ENCODE results near the gene KAZN. TPM values are rescaled to one million over a fixed set of nuclear protein-coding genes. Genes with fewer than 3 reads are reported as not detected.

The KAZN gene
- total RNA-seq, 1 donor from 2014 or later: 33.5 TPM

GRCh38 chr1:15104768-15105167 lies 506.3 kb downstream of the KAZN start:
- no peak for ATAC-seq
- DNase-seq: no peak
- TF ChIP-seq CTCF (IDR thresholded peaks at IDR 0.05): no peak
- Histone ChIP-seq H3K27me3 (peaks cover 3% of the 10 kb centered on the region), H3K27ac (no peak overlapping the region), H3K9me3 (peaks cover 6% of the 10 kb centered on the region), H3K36me3 (no peaks in the 10 kb centered on the region), H3K4me1 (no peaks in the 10 kb centered on the region), H3K4me3 (no peak overlapping the region)
- intact Hi-C loops (cut with DNase I): no loop called here

- intact Hi-C loops (cut with DNase I): no loop called here
- no peak for DNase-seq
- ATAC-seq: peak; percentile 49
- H3K4me1 ChIP-seq: no peaks in the 10 kb centered on the region
- peaks cover 6% of the 10 kb centered on the region for H3K9me3 ChIP-seq
- no peaks in the 10 kb centered on the region for H3K27me3 ChIP-seq
- H3K36me3 ChIP-seq: no peaks in the 10 kb centered on the region
- H3K4me3 ChIP-seq: no peak overlapping the region
- no peak for TF ChIP-seq CTCF (IDR thresholded peaks at IDR 0.05)
- H3K27ac ChIP-seq: no peak overlapping the region
These were observed 508.1 kb downstream of the KAZN start for GRCh38 chr1:15106608-15107007.

GRCh38 chr1:15107058-15107687 lies 508.7 kb downstream of the KAZN start:
- intact Hi-C loops (cut with DNase I): no loop called here
- no peak overlapping the region for H3K27ac ChIP-seq
- H3K36me3 ChIP-seq: no peaks in the 10 kb centered on the region
- ATAC-seq (no peak), DNase-seq (no peak)
- H3K9me3 ChIP-seq: peaks cover 6% of the 10 kb centered on the region
- TF ChIP-seq CTCF (IDR thresholded peaks at IDR 0.05): no peak
- no peaks in the 10 kb centered on the region for H3K4me1 ChIP-seq
- H3K4me3 ChIP-seq: no peak overlapping the region
- no peaks in the 10 kb centered on the region for H3K27me3 ChIP-seq

- no peaks in the 10 kb centered on the region for H3K36me3 ChIP-seq
- intact Hi-C loops (cut with DNase I): no loop called here
- DNase-seq: no peak
- no peaks in the 10 kb centered on the region for H3K4me1 ChIP-seq
- no peak for TF ChIP-seq CTCF (IDR thresholded peaks at IDR 0.05)
- no peaks in the 10 kb centered on the region for H3K27me3 ChIP-seq
- peaks cover 6% of the 10 kb centered on the region for H3K9me3 ChIP-seq
- no peak for ATAC-seq
- H3K27ac ChIP-seq: no peak overlapping the region
- no peak overlapping the region for H3K4me3 ChIP-seq
These were observed 509.4 kb downstream of the KAZN start for GRCh38 chr1:15107911-15108310.

- H3K27me3 ChIP-seq: no peaks in the 10 kb centered on the region
- H3K36me3 ChIP-seq: no peaks in the 10 kb centered on the region
- ATAC-seq (no peak), DNase-seq (no peak)
- no peak overlapping the region for H3K4me3 ChIP-seq
- no peak overlapping the region for H3K27ac ChIP-seq
- no peaks in the 10 kb centered on the region for H3K9me3 ChIP-seq
- no peaks in the 10 kb centered on the region for H3K4me1 ChIP-seq
- intact Hi-C loops (cut with DNase I): no loop called here
- TF ChIP-seq CTCF (IDR thresholded peaks at IDR 0.05): no peak
These were observed 511.8 kb downstream of the KAZN start for GRCh38 chr1:15110128-15110866.

All from upper lobe of right lung (tissue), 1 donor.